ENCODE results near the gene DACH1.

DNA sequence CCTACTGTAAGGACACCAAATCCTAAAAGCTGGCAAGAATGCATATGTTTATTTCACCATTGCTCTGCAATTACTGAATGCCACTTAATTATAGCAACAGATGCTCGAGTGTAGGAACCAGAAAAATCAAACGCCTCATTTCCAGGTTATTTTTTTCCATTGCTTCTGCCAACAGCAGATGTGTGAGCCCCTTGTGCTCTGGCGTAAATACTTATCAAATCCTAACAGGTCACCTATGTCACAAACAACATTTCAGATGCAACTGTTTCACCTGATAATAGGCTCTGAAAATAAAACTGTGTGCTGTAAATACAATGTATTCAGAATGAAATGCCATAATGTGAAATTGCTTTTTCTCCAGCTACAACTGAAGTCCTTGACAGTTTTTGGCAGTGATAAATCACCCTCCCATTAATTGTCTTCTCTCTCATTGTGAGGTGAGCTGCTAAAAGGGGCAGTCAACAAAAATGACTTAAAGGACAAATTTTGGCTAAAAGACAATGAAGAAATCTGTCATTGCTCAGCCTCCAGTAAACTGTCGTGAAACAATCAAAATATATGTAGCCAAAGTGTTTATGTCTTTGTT is 344.0 kb downstream of the DACH1 start:
- TF ChIP-seq, protein P1, sequence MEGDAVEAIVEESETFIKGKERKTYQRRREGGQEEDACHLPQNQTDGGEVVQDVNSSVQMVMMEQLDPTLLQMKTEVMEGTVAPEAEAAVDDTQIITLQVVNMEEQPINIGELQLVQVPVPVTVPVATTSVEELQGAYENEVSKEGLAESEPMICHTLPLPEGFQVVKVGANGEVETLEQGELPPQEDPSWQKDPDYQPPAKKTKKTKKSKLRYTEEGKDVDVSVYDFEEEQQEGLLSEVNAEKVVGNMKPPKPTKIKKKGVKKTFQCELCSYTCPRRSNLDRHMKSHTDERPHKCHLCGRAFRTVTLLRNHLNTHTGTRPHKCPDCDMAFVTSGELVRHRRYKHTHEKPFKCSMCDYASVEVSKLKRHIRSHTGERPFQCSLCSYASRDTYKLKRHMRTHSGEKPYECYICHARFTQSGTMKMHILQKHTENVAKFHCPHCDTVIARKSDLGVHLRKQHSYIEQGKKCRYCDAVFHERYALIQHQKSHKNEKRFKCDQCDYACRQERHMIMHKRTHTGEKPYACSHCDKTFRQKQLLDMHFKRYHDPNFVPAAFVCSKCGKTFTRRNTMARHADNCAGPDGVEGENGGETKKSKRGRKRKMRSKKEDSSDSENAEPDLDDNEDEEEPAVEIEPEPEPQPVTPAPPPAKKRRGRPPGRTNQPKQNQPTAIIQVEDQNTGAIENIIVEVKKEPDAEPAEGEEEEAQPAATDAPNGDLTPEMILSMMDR (IDR thresholded peaks at IDR 0.05; ENCODE audit: low read depth, low read length): no peak
- no peak for TF ChIP-seq EZH2phosphoT487 (IDR thresholded peaks at IDR 0.05; ENCODE audit: low read depth)
